ENCODE results near the gene HOXD10.

HOXD10 gene

DNA sequence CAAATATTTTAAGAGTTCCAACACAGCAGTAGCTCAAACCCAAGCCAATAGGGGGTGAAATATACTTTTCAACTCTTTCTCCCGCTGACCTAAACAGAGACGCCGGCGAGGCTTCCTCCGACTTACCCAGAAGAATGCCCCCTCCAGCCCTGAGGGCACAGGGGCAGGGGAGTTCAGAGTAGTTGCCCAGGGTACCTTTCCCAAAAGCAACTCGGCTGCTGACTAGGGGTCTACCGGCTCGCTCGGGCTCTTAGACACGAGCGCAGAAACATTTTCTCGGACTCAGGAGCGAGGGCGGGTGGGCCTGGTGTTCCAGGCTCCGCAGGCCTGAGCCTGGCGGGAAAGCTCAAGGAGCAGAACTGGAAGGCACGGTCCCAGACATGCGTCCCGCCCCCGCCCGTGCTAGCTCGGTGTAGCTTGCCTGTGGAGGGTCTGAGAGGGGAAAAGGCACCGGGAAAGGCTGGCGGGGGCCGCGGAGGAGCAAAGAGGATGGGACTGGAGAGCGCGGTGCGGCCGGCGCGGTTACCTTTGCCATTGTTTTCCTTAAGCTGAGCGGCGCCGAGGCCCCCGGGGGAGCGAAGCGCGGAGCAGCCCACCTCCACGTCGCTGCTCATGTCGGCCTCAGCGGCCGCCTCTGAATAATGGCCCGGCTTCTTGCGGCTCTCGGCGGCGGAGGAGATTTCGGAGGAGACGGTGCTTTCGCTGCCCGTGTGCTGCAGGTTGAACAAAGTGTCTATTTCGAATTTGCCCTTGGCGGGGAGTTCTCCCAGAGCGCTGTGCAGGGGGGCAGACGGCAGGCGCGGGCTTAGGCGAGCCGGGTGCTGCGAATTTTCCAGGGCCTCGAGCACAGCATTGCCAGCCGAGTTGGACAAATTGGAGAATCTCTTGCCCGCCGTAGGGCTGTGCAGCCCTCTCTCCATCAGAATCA lies 33.5 kb upstream of the HOXD10 start:
- DNase-seq (ENCODE audit: low read depth, low spot score) = no peak

DNA sequence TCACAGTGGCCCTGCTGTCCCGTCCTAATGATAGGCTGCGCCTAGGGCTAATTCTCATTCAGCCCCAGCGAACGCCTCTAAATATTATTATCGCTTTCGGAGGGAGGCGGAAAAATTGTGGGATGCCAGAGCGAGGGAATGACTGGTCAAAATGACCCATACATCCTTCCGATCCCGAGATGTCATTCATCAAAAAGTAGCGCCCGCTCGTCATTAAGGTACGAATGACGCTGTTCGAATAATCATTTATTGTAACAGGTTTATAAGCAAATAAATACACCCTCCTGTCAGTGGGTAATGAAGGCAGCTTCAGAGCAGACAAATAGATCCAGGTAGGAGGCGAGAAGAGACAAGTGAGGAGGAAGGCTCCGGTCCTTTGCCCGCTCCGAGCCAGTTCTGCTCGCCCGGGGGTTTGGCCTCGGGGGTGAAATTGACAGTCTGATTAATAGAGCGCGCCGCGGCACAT lies 32.7 kb upstream of the HOXD10 start, which contains the start of gene EVX2:
EVX2 (minus strand) TSS at position 167 of the 466 bp plus-strand sequence. CDS start 186 bp downstream, outside the sequence.
- no peak for DNase-seq (ENCODE audit: low read depth, low spot score)

DNA sequence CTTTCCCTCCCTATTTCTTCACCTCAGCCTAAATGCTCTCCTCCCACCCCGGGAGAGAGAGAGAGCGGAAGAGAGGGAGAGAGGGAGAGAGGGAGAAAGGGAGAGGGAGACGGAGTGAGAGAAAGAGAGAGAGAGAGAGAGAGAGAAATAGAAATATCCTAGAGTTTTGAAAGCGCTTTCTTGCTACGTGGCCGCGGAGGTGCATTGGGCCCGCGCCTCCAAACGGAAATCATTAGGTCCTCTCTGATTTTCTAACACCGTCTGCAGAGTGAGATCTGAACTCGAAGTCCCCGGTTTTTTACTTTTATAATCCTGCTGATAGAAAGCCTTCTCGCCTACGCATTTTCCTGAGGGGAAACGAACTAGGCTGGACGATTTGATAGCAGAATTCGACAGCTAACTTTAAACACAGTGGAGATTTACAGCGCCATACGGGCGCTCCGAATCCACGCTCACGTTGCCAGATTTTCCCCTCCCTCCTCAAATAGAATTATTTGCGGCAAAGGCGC lies 31.9 kb upstream of the HOXD10 start:
- no peak for DNase-seq (ENCODE audit: low read depth, low spot score)

DNA sequence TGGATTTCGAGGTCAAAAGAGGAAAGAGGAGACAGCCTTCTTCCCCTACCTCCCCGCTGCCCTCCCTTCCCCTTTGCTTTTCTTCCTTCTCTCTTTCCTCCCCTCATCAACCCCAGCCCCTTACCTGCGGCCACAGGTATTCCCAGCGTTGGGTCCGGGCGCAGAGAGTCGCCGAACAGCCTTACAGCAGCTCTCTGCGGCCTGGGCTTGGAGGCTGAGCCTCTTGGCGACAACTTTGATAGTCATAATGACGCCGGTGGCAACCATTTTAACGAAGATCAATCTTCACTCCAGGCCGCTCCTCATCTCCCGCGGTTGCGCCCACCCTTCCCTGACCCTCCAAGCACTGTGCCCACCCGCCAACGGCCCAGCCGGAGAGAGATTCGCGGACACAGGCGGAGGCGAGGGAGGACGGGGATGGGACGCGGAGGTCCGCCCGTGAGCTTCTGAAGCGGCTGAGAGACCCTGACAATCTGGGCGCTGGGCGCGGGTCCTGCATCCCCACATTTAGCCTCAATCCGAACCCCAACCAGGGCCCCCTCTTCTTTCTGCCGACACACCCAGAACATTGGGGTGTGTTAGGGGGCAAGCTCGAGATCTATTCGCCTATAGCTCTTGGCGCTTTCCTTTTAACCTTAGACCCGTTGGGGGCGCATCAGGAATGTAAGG lies 31.3 kb upstream of the HOXD10 start:
- no peak for DNase-seq (ENCODE audit: low read depth, low spot score)

DNA sequence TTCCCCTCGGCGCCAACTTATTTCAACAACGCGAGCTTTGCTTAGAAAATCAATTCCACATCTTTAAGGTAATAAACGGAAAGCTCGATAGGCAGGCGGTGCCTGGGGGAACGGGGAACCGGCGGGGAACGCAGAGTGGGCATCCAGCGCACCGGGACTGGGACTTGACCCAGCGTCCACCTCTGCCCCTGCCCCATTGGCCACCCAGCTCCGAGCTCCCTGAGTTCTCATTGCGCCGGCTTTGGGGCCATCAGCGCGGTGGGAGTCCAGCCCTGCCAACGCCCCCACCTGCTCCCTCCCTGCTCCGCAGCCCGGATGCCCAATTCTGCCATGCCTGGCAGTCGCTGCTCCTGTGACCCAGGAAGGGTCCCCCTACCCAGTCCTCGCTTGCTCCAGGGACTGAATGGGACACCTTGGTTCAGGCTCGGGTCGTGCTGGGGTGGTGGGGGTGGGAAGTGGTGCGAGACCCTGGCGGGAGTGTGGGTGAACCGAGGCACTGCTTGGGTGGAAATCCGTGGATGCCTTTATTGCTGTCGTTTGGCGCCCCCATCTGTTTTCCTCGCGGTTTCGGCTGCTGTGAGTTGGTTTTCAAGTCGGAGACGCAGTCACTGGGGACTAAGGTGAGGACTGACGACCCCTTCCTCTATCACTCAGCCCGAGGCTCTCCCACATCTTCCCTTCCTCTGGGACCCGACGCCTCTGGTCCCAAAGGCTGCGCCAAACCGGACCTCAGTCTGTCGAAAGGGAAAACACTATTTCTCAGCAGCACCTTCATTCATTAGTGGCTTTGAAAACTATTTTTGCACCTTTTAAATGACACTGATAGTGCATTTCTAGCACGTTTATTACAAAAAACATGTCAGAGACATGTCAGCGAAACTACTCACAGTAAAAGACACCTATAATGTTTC lies 30.5 kb upstream of the HOXD10 start:
- DNase-seq (ENCODE audit: low read depth, low spot score) = no peak

DNA sequence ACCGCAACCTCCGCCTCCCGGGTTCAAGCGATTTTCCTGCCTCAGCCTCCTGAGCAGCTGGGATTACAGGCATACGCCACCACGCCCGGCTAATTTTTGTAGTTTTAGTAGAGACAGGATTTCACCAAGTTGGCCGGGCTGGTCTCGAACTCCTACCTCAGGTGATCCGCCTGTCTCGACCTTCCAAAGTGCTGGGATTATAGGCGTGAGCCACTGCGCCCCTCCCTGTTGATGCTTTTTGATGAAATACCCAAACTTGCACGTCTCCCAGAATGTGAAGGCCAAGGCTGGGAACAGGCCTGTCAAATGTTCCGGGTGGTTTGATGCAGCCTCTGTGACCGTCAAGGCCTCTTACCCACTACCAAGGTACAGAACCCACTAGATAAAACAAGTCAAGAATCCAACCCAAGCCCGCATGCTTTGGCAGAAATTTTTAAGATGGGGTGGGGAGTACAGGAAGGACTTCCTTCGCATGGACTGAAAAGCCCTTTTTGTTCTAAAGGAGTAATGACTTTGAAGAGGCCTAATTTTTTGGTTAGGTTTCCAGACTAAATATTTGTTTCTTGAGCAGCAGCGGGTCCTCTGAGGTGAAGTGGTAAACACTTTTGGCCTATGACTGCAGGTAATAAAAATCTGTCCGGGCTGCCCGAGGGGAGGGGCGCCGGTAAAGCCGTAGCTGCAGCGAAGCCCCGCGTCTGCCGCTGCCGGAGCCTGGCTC lies 29.1 kb upstream of the HOXD10 start:
- no peak for DNase-seq (ENCODE audit: low read depth, low spot score)

DNA sequence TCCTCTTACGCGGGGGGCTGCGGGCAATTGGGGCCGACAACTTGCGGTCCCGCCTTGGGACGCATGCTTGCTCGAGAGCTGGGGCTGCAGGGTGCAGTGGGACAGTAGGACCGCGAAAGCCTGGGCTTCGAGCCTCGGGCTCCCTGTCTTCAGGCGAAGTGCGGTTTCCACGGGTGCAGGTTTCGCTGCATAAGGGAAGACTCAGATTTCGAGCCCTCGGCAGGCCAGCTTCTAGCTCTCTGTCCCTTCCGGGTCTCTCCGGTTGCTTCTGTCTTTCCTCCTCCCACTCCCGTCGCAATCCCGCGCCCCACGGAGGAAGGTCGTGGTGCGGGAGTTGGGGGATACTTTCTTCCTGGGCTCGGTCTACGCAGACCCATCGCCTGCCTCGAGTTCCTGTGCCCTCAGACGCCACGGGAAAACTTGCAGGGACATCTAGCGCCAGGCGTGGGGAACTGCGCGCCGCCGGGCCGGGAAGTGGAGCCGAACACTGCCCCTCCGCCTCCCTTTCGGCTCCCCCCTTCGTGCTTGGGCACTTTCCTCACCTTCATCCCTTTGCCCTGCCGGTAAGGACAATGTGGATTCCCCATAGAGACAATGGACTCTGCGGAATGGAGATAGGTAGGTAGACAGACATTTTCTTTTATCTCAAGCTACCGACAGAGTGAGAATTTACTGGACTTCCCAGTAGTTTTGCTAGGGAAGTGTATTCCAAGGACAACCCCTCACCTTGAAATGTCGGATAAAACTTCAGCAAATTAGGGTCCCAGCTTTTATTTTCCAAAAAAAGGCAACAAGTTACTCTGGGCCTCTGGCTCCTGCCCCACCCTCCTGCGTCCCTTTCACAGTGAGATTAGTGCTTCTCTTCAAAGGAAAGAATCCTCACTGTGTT lies 28.3 kb upstream of the HOXD10 start:
- DNase-seq (ENCODE audit: low read depth, low spot score) = no peak

DNA sequence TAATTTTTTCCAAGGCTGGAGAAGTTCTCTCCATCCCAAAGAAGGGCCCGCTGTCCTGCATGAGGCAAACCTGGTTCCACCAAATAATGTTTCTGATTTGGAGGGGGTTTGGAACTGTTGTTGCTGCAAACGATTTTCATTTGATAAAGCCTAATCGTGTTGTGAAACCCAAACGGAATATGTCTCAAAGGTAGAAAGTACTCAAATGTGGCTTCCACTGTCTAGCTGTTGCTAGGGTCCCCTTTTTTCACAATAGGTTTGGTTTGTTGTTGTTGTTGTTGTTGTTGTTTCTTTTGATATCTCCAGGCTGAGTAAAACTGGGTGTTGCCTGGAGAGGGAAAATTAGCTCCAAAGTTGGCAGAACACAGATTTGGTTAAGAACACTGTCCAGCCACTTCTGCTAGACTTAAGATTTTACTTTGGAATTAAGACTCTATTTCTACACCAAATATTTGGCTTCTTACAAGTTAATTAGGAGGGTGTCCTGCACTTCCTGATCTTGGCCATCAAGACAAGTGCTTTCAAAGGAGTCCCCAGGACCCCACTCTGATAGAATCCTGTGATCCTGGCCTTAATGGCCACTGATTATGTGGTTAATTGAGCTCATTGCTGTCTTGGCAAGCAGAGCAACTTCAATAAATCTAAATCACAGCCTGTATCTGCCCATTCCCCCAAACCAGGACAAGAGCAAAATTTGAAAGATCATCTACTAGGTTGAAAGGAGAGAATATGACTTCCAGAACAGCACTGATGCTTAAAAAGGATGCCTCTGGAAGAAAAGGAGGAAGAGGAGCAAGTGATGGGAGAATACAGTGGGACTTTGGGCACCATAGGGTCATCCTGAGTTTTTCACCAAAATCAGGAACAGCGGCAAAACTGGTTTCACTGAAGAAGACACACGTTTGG lies 27.4 kb upstream of the HOXD10 start:
- DNase-seq (ENCODE audit: low read depth, low spot score) = no peak

DNA sequence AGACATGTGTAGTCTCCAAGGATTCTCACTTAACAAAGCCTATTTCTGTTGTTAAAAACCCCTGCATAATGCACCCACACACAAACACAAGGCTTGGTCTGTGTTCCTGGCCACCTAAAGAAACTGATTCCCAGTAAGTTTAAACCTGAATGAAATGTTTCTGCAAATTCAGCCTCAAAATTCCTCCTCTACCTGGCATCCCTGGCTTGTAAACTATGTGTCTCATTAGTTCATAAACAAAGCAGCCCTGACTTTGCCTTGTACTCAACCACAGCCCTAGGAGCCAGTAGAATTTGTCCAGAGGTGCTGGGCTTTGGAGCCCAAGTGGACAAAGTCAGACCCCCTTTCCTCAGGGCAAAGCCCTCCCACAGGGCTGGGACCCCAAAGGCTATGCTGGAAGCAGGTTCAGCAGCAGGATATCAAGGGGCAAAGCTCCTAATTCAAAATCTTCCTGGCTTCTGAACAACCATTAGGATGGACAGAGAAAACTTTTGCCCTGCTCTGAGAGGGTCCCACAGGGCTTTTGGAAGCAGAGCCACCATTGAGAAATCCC lies 26.7 kb upstream of the HOXD10 start:
- no peak for DNase-seq (ENCODE audit: low read depth, low spot score)

DNA sequence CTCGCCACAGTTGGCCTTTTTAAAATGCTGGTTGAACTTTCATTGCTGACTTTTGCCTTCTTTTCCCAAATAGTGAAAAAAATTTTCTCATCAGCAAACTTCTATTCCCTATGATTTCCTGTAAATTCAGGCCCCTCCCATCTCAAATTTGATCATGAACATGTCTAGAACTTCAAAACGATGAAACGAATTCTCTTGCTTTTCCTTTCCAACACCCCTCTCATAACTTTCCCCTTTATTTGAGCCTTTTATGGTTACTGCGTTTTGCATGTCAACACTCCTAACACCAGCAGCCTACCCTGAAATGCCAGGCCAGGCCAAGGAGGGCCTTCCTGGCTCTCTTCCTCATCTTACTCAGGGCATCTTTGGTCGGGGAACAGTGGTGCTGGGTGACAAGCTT lies 25.7 kb upstream of the HOXD10 start:
- no peak for DNase-seq (ENCODE audit: low read depth, low spot score)

DNA sequence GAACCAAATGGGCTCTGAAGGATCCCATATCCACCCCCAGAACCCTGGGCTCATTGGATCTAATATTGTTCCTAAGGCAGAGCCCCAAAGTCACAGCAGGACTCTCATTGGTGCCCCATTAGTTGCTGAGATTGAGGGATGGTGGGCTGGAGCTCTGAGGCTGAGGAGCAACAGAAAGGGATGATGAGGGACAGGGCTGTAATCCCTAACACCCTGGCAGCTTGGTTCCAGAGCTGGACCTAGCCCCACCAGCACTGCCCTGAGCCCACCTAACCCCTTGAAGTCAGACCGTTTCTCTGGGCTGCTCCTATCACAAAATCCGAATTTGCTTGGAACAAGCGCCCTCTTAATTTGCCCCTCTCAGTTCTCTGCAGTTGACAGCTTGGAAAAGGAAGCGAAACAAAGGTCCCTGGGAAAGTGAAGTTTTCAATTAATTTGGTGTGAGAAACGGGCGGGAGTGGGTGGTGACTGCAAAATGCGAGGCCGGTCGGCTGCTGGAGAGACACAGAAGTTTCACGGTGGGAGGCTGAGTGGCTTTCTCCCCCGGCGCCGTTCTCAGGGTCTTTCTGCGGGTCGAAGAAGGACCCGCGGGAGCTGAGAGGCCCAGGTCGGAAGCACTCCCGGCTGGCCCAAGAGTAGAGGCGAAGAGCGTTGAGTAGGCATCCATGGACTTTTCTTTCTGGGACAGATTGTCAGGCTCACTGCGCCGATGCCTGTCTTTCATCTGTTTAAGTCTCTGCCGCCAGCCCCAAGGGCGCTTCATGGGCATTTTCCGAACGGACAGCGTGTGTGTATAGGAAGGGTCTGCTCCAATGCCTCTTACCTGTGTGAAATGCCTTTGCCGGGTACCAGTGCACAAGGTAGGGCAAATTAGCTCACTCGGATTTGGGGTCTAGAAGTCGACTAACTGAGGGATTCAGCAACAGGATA lies 25.0 kb upstream of the HOXD10 start:
- DNase-seq (ENCODE audit: low read depth, low spot score) = no peak

DNA sequence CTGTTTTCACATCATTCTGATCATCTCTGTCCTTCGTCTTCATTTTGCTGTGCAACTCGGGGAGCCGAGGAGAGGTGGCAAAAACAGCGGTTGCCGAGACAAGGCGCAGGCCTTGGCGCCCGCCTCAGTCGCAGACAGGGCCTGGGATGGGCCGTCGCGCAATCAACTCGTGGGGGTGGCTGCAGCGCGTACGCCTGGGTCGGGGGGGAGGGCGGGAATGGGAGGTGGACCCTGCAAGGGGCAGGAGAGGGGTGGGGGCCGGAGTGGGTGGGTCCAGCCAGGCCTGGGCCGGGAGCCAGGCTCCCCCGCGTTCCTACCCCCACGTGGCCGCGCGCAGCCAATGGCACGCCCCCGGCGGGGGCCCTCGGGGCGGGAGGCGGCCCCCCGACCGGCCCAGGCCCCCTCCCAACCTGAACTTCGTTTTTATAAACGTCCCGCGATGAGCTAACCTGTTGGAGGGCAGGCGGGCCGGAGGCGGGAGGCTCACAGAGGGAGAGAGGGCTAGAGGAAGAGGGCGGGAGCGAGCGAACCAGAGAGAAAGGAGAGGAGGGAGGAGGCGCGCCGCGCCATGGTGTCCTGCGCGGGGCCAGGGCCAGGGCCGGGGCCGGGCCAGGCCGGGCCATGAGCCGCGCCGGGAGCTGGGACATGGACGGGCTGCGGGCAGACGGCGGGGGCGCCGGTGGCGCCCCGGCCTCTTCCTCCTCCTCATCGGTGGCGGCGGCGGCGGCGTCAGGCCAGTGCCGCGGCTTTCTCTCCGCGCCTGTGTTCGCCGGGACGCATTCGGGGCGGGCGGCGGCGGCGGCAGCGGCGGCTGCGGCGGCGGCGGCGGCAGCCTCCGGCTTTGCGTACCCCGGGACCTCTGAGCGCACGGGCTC lies 24.1 kb upstream of the HOXD10 start, which contains the start of gene HOXD13:
HOXD13 (plus strand) TSS at position 452 of the 875 bp plus-strand sequence; CDS start at position 622, 170 bp downstream.
- DNase-seq (ENCODE audit: low read depth, low spot score) = no peak

DNA sequence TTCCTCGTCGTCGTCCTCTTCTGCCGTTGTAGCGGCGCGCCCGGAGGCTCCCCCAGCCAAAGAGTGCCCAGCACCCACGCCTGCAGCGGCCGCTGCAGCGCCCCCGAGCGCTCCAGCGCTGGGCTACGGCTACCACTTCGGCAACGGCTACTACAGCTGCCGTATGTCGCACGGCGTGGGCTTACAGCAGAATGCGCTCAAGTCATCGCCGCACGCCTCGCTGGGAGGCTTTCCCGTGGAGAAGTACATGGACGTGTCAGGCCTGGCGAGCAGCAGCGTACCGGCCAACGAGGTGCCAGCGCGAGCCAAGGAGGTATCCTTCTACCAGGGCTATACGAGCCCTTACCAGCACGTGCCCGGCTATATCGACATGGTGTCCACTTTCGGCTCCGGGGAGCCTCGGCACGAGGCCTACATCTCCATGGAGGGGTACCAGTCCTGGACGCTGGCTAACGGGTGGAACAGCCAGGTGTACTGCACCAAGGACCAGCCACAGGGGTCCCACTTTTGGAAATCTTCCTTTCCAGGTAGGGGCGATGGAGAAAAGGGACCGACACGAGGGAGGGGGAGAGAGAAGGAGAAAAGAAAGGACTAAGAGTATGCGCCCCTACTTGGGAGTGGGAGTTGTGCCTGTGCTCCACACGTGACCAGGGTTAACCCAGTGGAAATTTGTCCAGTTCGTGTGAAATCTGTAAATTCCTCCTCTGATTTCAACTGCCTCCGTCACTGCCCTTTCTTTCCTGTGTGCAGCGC lies 23.3 kb upstream of the HOXD10 start:
- DNase-seq (ENCODE audit: low read depth, low spot score) = no peak

DNA sequence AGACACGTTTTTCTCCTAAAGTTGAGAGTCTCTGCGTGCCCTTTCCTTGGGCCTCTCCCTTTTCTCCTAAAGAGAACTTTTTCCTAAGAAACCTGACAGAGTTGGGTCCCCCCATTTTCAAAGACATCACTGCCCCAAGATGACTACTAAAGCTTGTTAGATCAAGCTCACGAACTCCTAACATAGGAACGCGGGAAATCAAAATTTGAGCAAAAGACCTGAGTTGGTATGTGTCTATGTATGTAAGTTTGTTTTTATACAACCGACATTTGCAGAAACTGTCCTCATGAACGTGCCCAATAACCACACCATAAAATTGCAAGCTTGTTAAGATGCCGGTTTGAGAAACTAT lies 22.7 kb upstream of the HOXD10 start:
- DNase-seq (ENCODE audit: low read depth, low spot score) = no peak

DNA sequence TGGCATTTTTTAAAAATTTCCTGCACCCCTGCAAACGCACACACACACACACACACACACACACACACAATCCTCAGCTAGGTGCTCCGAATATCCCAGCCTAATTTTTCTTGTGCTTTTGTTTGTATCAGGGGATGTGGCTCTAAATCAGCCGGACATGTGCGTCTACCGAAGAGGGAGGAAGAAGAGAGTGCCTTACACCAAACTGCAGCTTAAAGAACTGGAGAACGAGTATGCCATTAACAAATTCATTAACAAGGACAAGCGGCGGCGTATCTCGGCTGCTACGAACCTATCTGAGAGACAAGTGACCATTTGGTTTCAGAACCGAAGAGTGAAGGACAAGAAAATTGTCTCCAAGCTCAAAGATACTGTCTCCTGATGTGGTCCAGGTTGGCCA lies 22.2 kb upstream of the HOXD10 start:
- no peak for DNase-seq (ENCODE audit: low read depth, low spot score)

DNA sequence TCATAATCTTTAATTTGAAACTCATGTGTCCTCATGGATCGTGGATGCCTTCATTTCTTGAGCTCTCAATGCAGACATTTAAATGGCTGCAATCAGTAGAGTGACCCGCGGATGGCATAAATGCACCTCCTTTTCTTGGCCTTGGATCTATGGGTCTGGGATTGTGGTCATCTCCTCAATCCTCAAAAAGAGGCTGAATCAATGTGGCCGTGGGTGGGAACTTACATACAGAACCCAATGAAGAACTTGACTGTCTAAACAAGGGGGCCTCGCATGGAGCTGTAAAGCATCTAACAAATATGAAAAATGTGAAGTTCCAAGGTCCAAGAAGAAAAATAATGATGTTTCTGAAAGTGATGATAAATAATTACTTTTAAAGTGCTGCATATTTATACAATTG lies 21.2 kb upstream of the HOXD10 start:
- no peak for DNase-seq (ENCODE audit: low read depth, low spot score)

Measured in activated naive CD8-positive, alpha-beta T cell treated with anti-CD3 and anti-CD28 coated beads, Interleukin-2, amount 50 U/mL, for 16 hours (primary cell).